Spinal cord (tissue), 10 donors: ENCODE measurements around the gene DRAM2. TPM values are rescaled to one million over a fixed set of nuclear protein-coding genes. Genes with fewer than 3 reads are reported as not detected.
A peak's percentile ranks its signal among the peaks of the same experiment; 100 is the strongest.

Experiments
- DNase-seq, 6 donors: peaks; one replicate each; pipeline versions ENCODE4 v3.0.0 to v3.0.0-alpha.2; 2013 to 2015; ENCODE audit warnings: low spot score in 6 of 6, low read depth in 4 of 6
- H3K27ac ChIP-seq: one replicate; pipeline ENCODE4 v1.5.1; 2013; ENCODE audit warnings: low read depth, low read length, control low read depth
- H3K27me3 ChIP-seq: one replicate; pipeline ENCODE4 v1.6.1; 2013; ENCODE audit warnings: low read length; ENCODE audit not compliant: control insufficient read depth, insufficient read depth
- H3K36me3 ChIP-seq: one replicate; pipeline ENCODE4 v1.6.1; 2013; ENCODE audit warnings: low read length; ENCODE audit not compliant: control insufficient read depth, insufficient read depth
- H3K4me1 ChIP-seq: one replicate; pipeline ENCODE4 v1.6.1; 2013; ENCODE audit warnings: low read length; ENCODE audit not compliant: control insufficient read depth, insufficient read depth
- H3K4me3 ChIP-seq: one replicate; pipeline ENCODE4 v1.5.1; 2013; ENCODE audit warnings: low read depth, low read length, control low read depth
- H3K9me3 ChIP-seq: one replicate; pipeline ENCODE4 v1.6.1; 2013; ENCODE audit warnings: low read length; ENCODE audit not compliant: control insufficient read depth, insufficient read depth
- WGBS: methylation state at CpG from one replicate; pipeline ENCODE4 v1.1.5; 2013; ENCODE audit warnings: missing lambda C conversion rate; ENCODE audit not compliant: insufficient coverage; 5-methylcytosine and 5-hydroxymethylcytosine counted together
- polyA plus RNA-seq, 2 donors: library from polyadenylated mRNA; unstranded; fragments of 120-200 nt; gene quantifications; one replicate each; pipeline ENCODE4 v1.2.1, GENCODE V29; 2013; ENCODE audit not compliant: insufficient read length in 2 of 2
- total RNA-seq, 2 donors: library from RNA; depleted of rRNA in 1 of 2; stranded (reverse); fragments of 120-200 nt in 1 of 2; fragments of >200 nt in 1 of 2; gene quantifications; one replicate each; pipeline versions ENCODE4 v1.2.3 to v1.2.4, GENCODE V29; 2013 to 2014
- donor health status: healthy.

The DRAM2 gene
- total and polyA plus RNA-seq, 4 donors = 40.2 to 70.2 (median 45.6) TPM

DNA sequence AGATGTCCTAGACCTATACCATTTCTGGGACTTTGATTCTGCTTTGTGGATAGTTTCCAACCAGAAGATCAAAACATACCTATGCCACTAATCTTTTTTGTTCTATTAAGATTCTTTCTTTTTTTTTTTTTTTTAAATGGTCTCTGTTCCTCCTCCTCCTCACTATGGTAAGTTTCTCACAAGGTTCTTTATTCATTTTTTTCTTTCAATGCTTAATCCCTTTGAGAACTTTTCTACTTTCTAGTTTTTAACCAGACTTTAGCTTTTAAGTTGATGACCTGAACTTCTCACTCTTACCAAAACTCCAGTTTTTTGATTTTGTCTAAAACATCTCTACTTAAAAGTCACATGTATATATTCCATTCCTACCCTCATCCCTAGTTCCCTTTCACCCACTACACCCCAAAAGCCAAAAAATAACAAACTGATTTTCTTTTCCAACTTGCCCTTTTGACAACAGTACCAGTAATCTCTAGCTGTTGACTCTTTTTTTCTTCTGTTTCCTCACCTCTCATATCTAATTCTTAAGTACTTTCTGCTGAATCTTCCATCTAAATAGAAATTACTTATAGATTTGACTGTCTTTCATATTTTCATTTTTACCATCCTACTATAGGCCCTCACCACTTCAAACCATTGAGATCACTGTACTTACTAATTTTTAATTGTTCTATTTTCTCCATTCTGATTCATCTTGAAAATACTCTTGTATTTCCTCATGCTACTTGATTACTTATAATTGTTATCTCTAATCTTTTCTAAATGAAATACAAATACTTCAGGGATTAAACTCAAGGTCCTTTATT is 6.3 kb upstream of the DRAM2 start:
- peaks cover 13% of the 10 kb centered on the region for H3K36me3 ChIP-seq
- no peak for DNase-seq
- no peaks in the 10 kb centered on the region for H3K4me1 ChIP-seq
- no peak overlapping the region for H3K27ac ChIP-seq
- no peaks in the 10 kb centered on the region for H3K27me3 ChIP-seq
- H3K4me3 ChIP-seq = no peak overlapping the region
- no peaks in the 10 kb centered on the region for H3K9me3 ChIP-seq

DNA sequence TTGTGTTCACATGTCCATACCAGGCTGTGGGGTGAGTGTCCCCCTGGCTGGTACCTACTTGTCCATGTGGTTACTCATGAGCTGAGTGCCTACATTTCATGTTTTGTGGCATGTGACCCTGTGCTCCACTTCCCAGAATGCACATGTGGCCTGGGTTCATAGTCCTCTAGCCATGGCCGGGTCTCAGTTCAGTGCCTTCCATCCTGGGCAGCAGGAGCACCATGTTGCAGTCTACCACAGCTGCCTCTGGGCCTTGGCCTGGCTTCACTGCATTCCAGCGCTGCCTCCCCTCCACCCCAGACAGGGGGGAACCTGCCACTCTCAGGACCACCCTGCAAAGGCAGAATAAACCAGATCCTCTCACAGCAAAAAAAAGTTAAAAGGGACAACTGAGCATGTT is 5.6 kb upstream of the DRAM2 start:
- no peak for DNase-seq
- Histone ChIP-seq H3K9me3 (no peaks in the 10 kb centered on the region), H3K36me3 (peaks cover 10% of the 10 kb centered on the region), H3K4me3 (no peak overlapping the region), H3K4me1 (no peaks in the 10 kb centered on the region), H3K27ac (no peak overlapping the region), H3K27me3 (no peaks in the 10 kb centered on the region)
- WGBS = 82% methylated on average over 1 of the region's 2 CpGs

GRCh38 chr1:111142356-111142975 is 2.6 kb upstream of the DRAM2 start:
- H3K9me3 ChIP-seq = no peaks in the 10 kb centered on the region
- H3K4me1 ChIP-seq = peaks cover 5% of the 10 kb centered on the region
- H3K4me3 ChIP-seq = no peak overlapping the region
- H3K27ac ChIP-seq = no peak overlapping the region
- no CpG with 5 or more reads among the region's 5 CpGs for WGBS
- no peak for DNase-seq
- no peaks in the 10 kb centered on the region for H3K27me3 ChIP-seq
- peaks cover 5% of the 10 kb centered on the region for H3K36me3 ChIP-seq

GRCh38 chr1:111141245-111142220 is 1.6 kb upstream of the DRAM2 start:
- no peaks in the 10 kb centered on the region for H3K9me3 ChIP-seq
- H3K27me3 ChIP-seq = no peaks in the 10 kb centered on the region
- H3K4me1 ChIP-seq = peaks cover 5% of the 10 kb centered on the region
- H3K36me3 ChIP-seq = peaks cover 5% of the 10 kb centered on the region
- no peak for DNase-seq
- no peak overlapping the region for H3K27ac ChIP-seq
- H3K4me3 ChIP-seq = peak overlapping the region; percentile 90
- WGBS = 80% methylated on average over 1 of the region's 5 CpGs

GRCh38 chr1:111140680-111140967 is 731 bp upstream of the DRAM2 start:
- Histone ChIP-seq H3K27me3 (no peaks in the 10 kb centered on the region), H3K36me3 (peaks cover 10% of the 10 kb centered on the region), H3K4me3 (peak overlapping the region; percentile 90), H3K4me1 (peaks cover 5% of the 10 kb centered on the region), H3K27ac (peak overlapping the region; percentile 96), H3K9me3 (no peaks in the 10 kb centered on the region)
- peak in 1 of 6 donors; percentile 15 for DNase-seq
- 0% methylated on average over 8 of the region's 9 CpGs for WGBS

- peak in 4 of 6 donors; percentile 29 to 59 (median 40) for DNase-seq
- Histone ChIP-seq H3K4me3 (peak overlapping the region; percentile 90), H3K4me1 (peaks cover 5% of the 10 kb centered on the region), H3K27me3 (no peaks in the 10 kb centered on the region), H3K9me3 (no peaks in the 10 kb centered on the region), H3K36me3 (peaks cover 8% of the 10 kb centered on the region), H3K27ac (peak overlapping the region; percentile 96)
- WGBS = 0% methylated on average over 23 of the region's 33 CpGs
These were observed 453 bp downstream of the DRAM2 start for GRCh38 chr1:111139324-111139955.

DNA sequence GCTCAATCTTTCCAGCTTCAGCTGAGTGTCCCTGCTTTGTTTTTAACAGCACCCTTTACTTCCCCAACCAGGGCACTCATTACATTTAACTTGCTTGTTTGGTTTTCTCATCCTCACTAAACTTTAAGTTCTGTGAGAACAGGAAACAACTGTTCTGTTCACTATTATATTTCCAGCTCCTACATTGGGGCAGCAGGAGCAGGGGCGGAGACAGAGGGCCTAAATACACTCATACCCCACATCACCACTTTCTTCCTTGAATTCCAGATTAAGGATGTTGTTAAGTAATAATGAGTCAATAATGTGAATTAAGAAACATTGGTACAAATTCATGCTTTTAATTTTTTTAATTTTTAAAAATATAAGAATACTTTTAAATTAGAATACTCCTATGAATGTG is 6.0 kb downstream of the DRAM2 start:
- WGBS = no CpG with 5 or more reads among the region's 1 CpG
- no peak overlapping the region for H3K27ac ChIP-seq

GRCh38 chr1:111131693-111132092 is 8.2 kb downstream of the DRAM2 start:
- Histone ChIP-seq H3K36me3 (peaks cover 9% of the 10 kb centered on the region), H3K9me3 (no peaks in the 10 kb centered on the region), H3K27me3 (no peaks in the 10 kb centered on the region), H3K4me1 (no peaks in the 10 kb centered on the region), H3K27ac (no peak overlapping the region), H3K4me3 (no peak overlapping the region)
- 100% methylated on average over 3 of the region's 4 CpGs for WGBS
- DNase-seq = no peak

More for the DNA sequence above, 6.0 kb downstream of the DRAM2 start:
- Histone ChIP-seq H3K9me3 (no peaks in the 10 kb centered on the region), H3K4me1 (peaks cover 5% of the 10 kb centered on the region), H3K27me3 (no peaks in the 10 kb centered on the region), H3K36me3 (peaks cover 9% of the 10 kb centered on the region), H3K4me3 (no peak overlapping the region)
- DNase-seq = no peak

- no peaks in the 10 kb centered on the region for H3K27me3 ChIP-seq
- no CpG with 5 or more reads among the region's 1 CpG for WGBS
- H3K4me1 ChIP-seq = no peaks in the 10 kb centered on the region
- no peak overlapping the region for H3K27ac ChIP-seq
- H3K9me3 ChIP-seq = no peaks in the 10 kb centered on the region
- DNase-seq = no peak
- peaks cover 3% of the 10 kb centered on the region for H3K36me3 ChIP-seq
- no peak overlapping the region for H3K4me3 ChIP-seq
These were observed 10.5 kb downstream of the DRAM2 start for GRCh38 chr1:111129376-111129775.
